Measurements from ENCODE around the gene TNIK. TPM values are rescaled to one million over a fixed set of nuclear protein-coding genes. Genes with fewer than 3 reads are reported as not detected.

The TNIK gene
- total and polyA plus RNA-seq, 2 of the 4 experiments (the other 2 are of a cell fraction): 3.4 to 6.3 TPM

- ATAC-seq (ENCODE audit: low read depth) (no peak), DNase-seq (no peak)
- H3K27me3 ChIP-seq (ENCODE audit: control insufficient read depth, insufficient read depth, low read length): no peaks in the 10 kb centered on the region
- H2AK9ac ChIP-seq (replicated peaks; ENCODE audit: low read depth, low read length, poor library complexity): no peak overlapping the region
- H3K4me2 ChIP-seq (ENCODE audit: low read depth, low read length): no peak overlapping the region
- H3K4me1 ChIP-seq (ENCODE audit: control insufficient read depth, insufficient read depth, low read length): no peaks in the 10 kb centered on the region; the same call in 1 of the 2 replicates
- H2BK20ac ChIP-seq (ENCODE audit: low read depth, low read length): no peak overlapping the region
- H3K56ac ChIP-seq (ENCODE audit: extremely low read depth, insufficient read depth, low read length): no peak overlapping the region
- intact Hi-C loops (cut with micrococcal nuclease): no loop called here
- no peak overlapping the region for H2BK120ac ChIP-seq (ENCODE audit: low read depth, low read length)
- dilution Hi-C loops (cut with HindIII; ENCODE audit: low sequenced_read_pairs, unreplicated experiment): no loop called here
- WGBS, 2 experiments (ENCODE audit: extremely low coverage in 2 of 2, insufficient read length in 1 of 2): no CpG with 5 or more reads among the region's 1 CpG
- no peak overlapping the region for H3K18ac ChIP-seq (ENCODE audit: low read depth, low read length)
- H3K23ac ChIP-seq (ENCODE audit: low read depth, low read length): no peak overlapping the region
- no peak overlapping the region for H2BK15ac ChIP-seq (ENCODE audit: low read depth, low read length)
- H2AK5ac ChIP-seq (ENCODE audit: low read depth, low read length): no peak overlapping the region
- H3K9me3 ChIP-seq (ENCODE audit: control insufficient read depth, insufficient read depth, low read length): no peaks in the 10 kb centered on the region
- no peak overlapping the region for H2BK5ac ChIP-seq (ENCODE audit: low read depth, low read length, poor library complexity, severe bottlenecking)
- no peak overlapping the region for H2AFZ ChIP-seq (replicated peaks; ENCODE audit: low read length, poor library complexity)
- no peak for TF ChIP-seq RAD21 (IDR thresholded peaks at IDR 0.05; ENCODE audit: low read length)
- no peak for TF ChIP-seq USF2 (IDR thresholded peaks at IDR 0.05; ENCODE audit: low read depth, low read length)
- no peak for TF ChIP-seq MXI1 (IDR thresholded peaks at IDR 0.05; ENCODE audit: borderline replicate concordance, low read depth, low read length)
- no peak for TF ChIP-seq MAZ (IDR thresholded peaks at IDR 0.05; ENCODE audit: borderline replicate concordance, low read depth, low read length)
- BruUV-seq (replicated peaks): no TSS peak
- no peaks in the 10 kb centered on the region for H3K9me1 ChIP-seq (ENCODE audit: insufficient read depth, low read length)
- H4K5ac ChIP-seq (ENCODE audit: low read depth, low read length): no peak overlapping the region
- H3K4me3 ChIP-seq (ENCODE audit: insufficient read depth, low read depth, low read length): no peak overlapping the region
- no peak overlapping the region for H3K4ac ChIP-seq (ENCODE audit: low read depth, low read length)
- in situ Hi-C loops (cut with MboI; ENCODE audit: low sequenced_read_pairs): loop anchor here (10.0 kb wide), 1 partner anchor 525 kb away; no protein-coding TSS in a partner anchor
- ChIA-PET CTCF (no interaction called here), POLR2A (ENCODE audit: unreplicated experiment) (no interaction called here)
- no peak overlapping the region for H4K91ac ChIP-seq (ENCODE audit: insufficient read depth, low read depth, low read length)
- no peak overlapping the region for H4K8ac ChIP-seq (ENCODE audit: low read depth in 2 of 2, low read length in 2 of 2)
- H3K14ac ChIP-seq (replicated peaks; ENCODE audit: low read depth, low read length): no peak overlapping the region
- no peak overlapping the region for H3K9ac ChIP-seq (ENCODE audit: low read depth, low read length)
- no peak overlapping the region for H3K27ac ChIP-seq (ENCODE audit: insufficient read depth, low read length)
- no peaks in the 10 kb centered on the region for H4K20me1 ChIP-seq (ENCODE audit: insufficient read depth, low read length)
- no peaks in the 10 kb centered on the region for H3K36me3 ChIP-seq (ENCODE audit: control insufficient read depth, insufficient read depth, low read length)
- H3K79me1 ChIP-seq (ENCODE audit: low read depth in 1 of 2, low read length in 2 of 2): no peaks in the 10 kb centered on the region
These were observed 420.5 kb downstream of the TNIK start for GRCh38 chr3:171039674-171040073.

All from IMR-90 (cell line).